ENCODE results near the gene NPEPPS. TPM values are rescaled to one million over a fixed set of nuclear protein-coding genes. Genes with fewer than 3 reads are reported as not detected.
A peak's percentile ranks its signal among the peaks of the same experiment; 100 is the strongest.

NPEPPS gene
- total RNA-seq, 1 experiment from 2014 or later = 117 TPM

GRCh38 chr17:47650525-47651522 is 119.9 kb downstream of the NPEPPS start:
- Mint-ChIP-seq H3K9me3 (no peaks in the 10 kb centered on the region; a peak in 1 of 5 replicates), H3K4me3 (peak overlapping the region; percentile 89 to 96), H3K4me1 (peaks cover 34 to 44% of the 10 kb centered on the region in 2 experiments), H3K27me3 (ENCODE audit: low read depth) (no peaks in the 10 kb centered on the region), H3K27ac (peak overlapping the region; percentile 90 to 99 (median 98)), H3K36me3 (ENCODE audit: insufficient read depth in 1 of 3, low read depth in 3 of 3) (peaks cover 44 to 52% (median 51%) of the 10 kb centered on the region in 3 experiments)
- H4K5ac ChIP-seq (ENCODE audit: insufficient read length, low read depth, low read length) = no peak overlapping the region
- no peak overlapping the region for H2AK5ac ChIP-seq (ENCODE audit: insufficient read length, low read length)
- peaks cover 11% of the 10 kb centered on the region for H3K23me2 ChIP-seq (ENCODE audit: insufficient read length, low read depth, low read length, poor library complexity, severe bottlenecking)
- H3K27ac ChIP-seq (ENCODE audit: insufficient read length, low read depth, low read length) = no peak overlapping the region
- no peak overlapping the region; the same call in 1 of the 2 replicates for H3K14ac ChIP-seq (ENCODE audit: insufficient read depth, low read length)
- H2BK5ac ChIP-seq (ENCODE audit: insufficient read length, low read length) = no peak overlapping the region
- no peak for TF ChIP-seq CTCF (conservative IDR thresholded peaks at IDR 0.05)
- no peaks in the 10 kb centered on the region for H4K20me1 ChIP-seq (ENCODE audit: control insufficient read depth, insufficient read depth, insufficient read length)
- no peak overlapping the region for H2BK120ac ChIP-seq (ENCODE audit: low read depth, low read length, poor library complexity, severe bottlenecking)
- no peak overlapping the region for H2BK15ac ChIP-seq (ENCODE audit: low read depth, low read length)
- peaks cover 9% of the 10 kb centered on the region for H3K79me1 ChIP-seq (ENCODE audit: insufficient read depth, low read depth, low read length, poor library complexity, severe bottlenecking)
- DNase-seq = peak; percentile 99
- H3K79me2 ChIP-seq (ENCODE audit: insufficient read depth, low read length) = peaks cover 28% of the 10 kb centered on the region
- no peak overlapping the region for H2BK12ac ChIP-seq (ENCODE audit: insufficient read length, low read depth, low read length)
- H3K4me2 ChIP-seq (ENCODE audit: insufficient read depth, insufficient read length, low read length) = peak overlapping the region; percentile 89
- H4K8ac ChIP-seq (replicated peaks; ENCODE audit: insufficient read length, low read depth, low read length) = no peak overlapping the region
- H3K9me3 ChIP-seq (ENCODE audit: control insufficient read depth, low read depth, low read length) = no peaks in the 10 kb centered on the region
- no peak overlapping the region for H2BK20ac ChIP-seq (ENCODE audit: low read depth, low read length, poor library complexity, severe bottlenecking)
- no peak overlapping the region for H4K91ac ChIP-seq (ENCODE audit: insufficient read length, low read depth, low read length)
- H3T11ph ChIP-seq (ENCODE audit: low read length) = no peak overlapping the region
- H3K23ac ChIP-seq (ENCODE audit: insufficient read length, low read depth, low read length) = no peak overlapping the region
- no peaks in the 10 kb centered on the region for H3K27me3 ChIP-seq (ENCODE audit: insufficient read depth, low read length)
- H3K9ac ChIP-seq (ENCODE audit: extremely low read depth, insufficient read length, low read length) = peak overlapping the region; percentile 92
- peak overlapping the region; percentile 80 for H3K18ac ChIP-seq (ENCODE audit: insufficient read length, low read depth, low read length)
- H3K4ac ChIP-seq (ENCODE audit: low read depth, low read length) = no peak overlapping the region
- no peak overlapping the region for H3K56ac ChIP-seq (ENCODE audit: insufficient read length, low read depth, low read length)
- no peaks in the 10 kb centered on the region for H3K4me1 ChIP-seq (ENCODE audit: insufficient read depth, low read length)
- WGBS (ENCODE audit: extremely low coverage, insufficient read length, low lambda C conversion rate) = no CpG with 5 or more reads among the region's 39 CpGs
- H2AFZ ChIP-seq (ENCODE audit: low read length) = no peak overlapping the region
